Endothelial cell (in vitro differentiated cells): Measurements from ENCODE around the gene RASL10A. TPM values are rescaled to one million over a fixed set of nuclear protein-coding genes. Genes with fewer than 3 reads are reported as not detected.

Experiments used
- DNase-seq: peaks from one replicate; pipeline ENCODE4 v3.0.0; 2021; ENCODE audit warnings: low spot score
- H3K27ac Mint-ChIP-seq: one replicate; pipeline ENCODE4 v1.8.0; 2021; ENCODE audit warnings: mixed read lengths, inconsistent platforms; ENCODE audit not compliant: unreplicated experiment
- H3K27me3 Mint-ChIP-seq: one replicate; pipeline ENCODE4 v1.8.0; 2021; ENCODE audit warnings: mild to moderate bottlenecking, moderate library complexity, mixed read lengths, inconsistent platforms; ENCODE audit not compliant: unreplicated experiment
- H3K36me3 Mint-ChIP-seq: one replicate; pipeline ENCODE4 v1.8.0; 2021; ENCODE audit warnings: mild to moderate bottlenecking, low read depth, mixed read lengths, inconsistent platforms; ENCODE audit not compliant: unreplicated experiment
- H3K4me1 Mint-ChIP-seq: one replicate; pipeline ENCODE4 v1.8.0; 2021; ENCODE audit warnings: mild to moderate bottlenecking, mixed read lengths, inconsistent platforms; ENCODE audit not compliant: unreplicated experiment
- H3K4me3 Mint-ChIP-seq: one replicate; pipeline ENCODE4 v1.8.0; 2021; ENCODE audit warnings: mild to moderate bottlenecking, mixed read lengths, inconsistent platforms; ENCODE audit not compliant: unreplicated experiment
- H3K9me3 Mint-ChIP-seq: one replicate; pipeline ENCODE4 v1.8.0; 2021; ENCODE audit warnings: mixed read lengths, inconsistent platforms; ENCODE audit not compliant: unreplicated experiment
- CTCF ChIP-seq: fragments of 200-600 bp; sonication (generic); IDR thresholded peaks from one replicate; pipeline ENCODE4 v1.5.0; 2021; ENCODE audit warnings: antibody characterized with exemption; ENCODE audit not compliant: unreplicated experiment
- total RNA-seq: library from RNA; stranded (reverse); fragmentation: NEBNext Ultra II Directional; extraction: Animal tissue kit (Norgen Biotek cat#: 25700); gene quantifications from one replicate; pipeline ENCODE4 v1.2.1, GENCODE V29; 2021; ENCODE audit not compliant: unreplicated experiment

Gene RASL10A
- total RNA-seq, 1 donor from 2014 or later = 30.1 TPM

GRCh38 chr22:29335656-29336055, 20.2 kb upstream of the RASL10A start:
- peaks cover 42% of the 10 kb centered on the region for H3K36me3 Mint-ChIP-seq
- H3K27me3 Mint-ChIP-seq = peaks cover 13% of the 10 kb centered on the region
- peaks cover 10% of the 10 kb centered on the region for H3K4me1 Mint-ChIP-seq
- H3K4me3 Mint-ChIP-seq = peak overlapping the region; percentile 63
- no peak for DNase-seq
- H3K9me3 Mint-ChIP-seq = no peaks in the 10 kb centered on the region
- TF ChIP-seq CTCF = no peak
- H3K27ac Mint-ChIP-seq = peak overlapping the region; percentile 78

- H3K4me3 Mint-ChIP-seq = no peak overlapping the region
- no peaks in the 10 kb centered on the region for H3K9me3 Mint-ChIP-seq
- TF ChIP-seq CTCF = no peak
- H3K4me1 Mint-ChIP-seq = peaks cover 11% of the 10 kb centered on the region
- DNase-seq = no peak
- no peak overlapping the region for H3K27ac Mint-ChIP-seq
- H3K36me3 Mint-ChIP-seq = peaks cover 43% of the 10 kb centered on the region
- H3K27me3 Mint-ChIP-seq = peaks cover 13% of the 10 kb centered on the region
These were observed 19.3 kb upstream of the RASL10A start for GRCh38 chr22:29334696-29335344.

GRCh38 chr22:29334148-29334547, 18.7 kb upstream of the RASL10A start:
- DNase-seq = no peak
- Mint-ChIP-seq H3K4me1 (peaks cover 14% of the 10 kb centered on the region), H3K9me3 (no peaks in the 10 kb centered on the region), H3K27ac (no peak overlapping the region), H3K36me3 (peaks cover 43% of the 10 kb centered on the region), H3K27me3 (peaks cover 12% of the 10 kb centered on the region), H3K4me3 (no peak overlapping the region)
- TF ChIP-seq CTCF = no peak

GRCh38 chr22:29332886-29333496, 17.5 kb upstream of the RASL10A start:
- Mint-ChIP-seq H3K36me3 (peaks cover 31% of the 10 kb centered on the region), H3K4me1 (peaks cover 14% of the 10 kb centered on the region), H3K4me3 (no peak overlapping the region), H3K9me3 (no peaks in the 10 kb centered on the region), H3K27me3 (peaks cover 9% of the 10 kb centered on the region), H3K27ac (no peak overlapping the region)
- no peak for TF ChIP-seq CTCF
- no peak for DNase-seq

GRCh38 chr22:29331658-29332300, 16.3 kb upstream of the RASL10A start:
- H3K4me3 Mint-ChIP-seq = no peak overlapping the region
- DNase-seq = no peak
- H3K36me3 Mint-ChIP-seq = peaks cover 31% of the 10 kb centered on the region
- peak overlapping the region; percentile 57 for H3K27ac Mint-ChIP-seq
- H3K9me3 Mint-ChIP-seq = no peaks in the 10 kb centered on the region
- peaks cover 14% of the 10 kb centered on the region for H3K4me1 Mint-ChIP-seq
- TF ChIP-seq CTCF = no peak
- H3K27me3 Mint-ChIP-seq = peaks cover 12% of the 10 kb centered on the region
